Spleen (tissue), 7 donors: Measurements from ENCODE around the gene TMEM236.

ENCODE experiments used
- CTCF ChIP-seq, 11 experiments: fragments of 200-600 bp in 7 of 11; fragments of 450-650 bp in 4 of 11; sonication (generic) in 4 of 11; IDR thresholded peaks in 8 of 11; conservative IDR thresholded peaks in 3 of 11; 1 replicate in 7 of 11; 2 replicates in 4 of 11; pipeline versions ENCODE4 v1.4.0 to v1.8.0; 2016 to 2021; ENCODE audit warnings: antibody characterized with exemption in 11 of 11, inconsistent platforms in 4 of 11, mild to moderate bottlenecking in 1 of 11
- POLR2A ChIP-seq, 3 donors: fragments of 450-650 bp; IDR thresholded peaks; one replicate each; pipeline ENCODE4 v1.5.1; 2017; ENCODE audit warnings: antibody characterized with exemption in 3 of 3, mild to moderate bottlenecking in 1 of 3
- POLR2AphosphoS5 ChIP-seq, 3 donors: sonication (generic); formaldehyde crosslinking; IDR thresholded peaks; one replicate each; pipeline ENCODE4 v1.5.1; 2017; ENCODE audit warnings: antibody characterized with exemption in 3 of 3
- donor health status: DM: no; HTN: no; CAD: no; lungs with moderate emphysema.
- donor health status: DM: no; HTN: no; CAD: no.
- donor health status: DM: no; HTN: no; CAD: no.

- TF ChIP-seq CTCF (IDR thresholded peaks at IDR 0.05 in 8 of 11, conservative IDR thresholded peaks at IDR 0.05 in 3 of 11) (no peak), POLR2AphosphoS5 (IDR thresholded peaks at IDR 0.05) (no peak), POLR2A (IDR thresholded peaks at IDR 0.05) (no peak)
Observed at GRCh38 chr10:17725703-17726102, 26.3 kb upstream of the TMEM236 start.
